GM12874 (cell line): Measurements from ENCODE around the gene TOMM22.

Experiments used
- CTCF ChIP-seq: IDR thresholded peaks from 2 replicates; pipeline ENCODE4 v1.5.1; 2011; ENCODE audit warnings: low read depth, mild to moderate bottlenecking, control low read depth, low read length, moderate library complexity; ENCODE audit not compliant: insufficient read depth

The TOMM22 gene

GRCh38 chr22:38652859-38653258 is 28.9 kb upstream of the TOMM22 start:
- no peak for TF ChIP-seq CTCF

GRCh38 chr22:38653741-38654140 is 28.0 kb upstream of the TOMM22 start:
- no peak for TF ChIP-seq CTCF

GRCh38 chr22:38655519-38656255 is 26.1 kb upstream of the TOMM22 start:
- no peak for TF ChIP-seq CTCF

GRCh38 chr22:38656256-38657044 is 25.3 kb upstream of the TOMM22 start, which contains the start of the genes CBY1 and FAM227A:
Gene CBY1, plus strand, starts transcription at chr22:38656638. Its CDS starts 11,417 bp downstream, at chr22:38668055.
Gene FAM227A, minus strand, starts transcription at chr22:38656392. Its CDS starts 6,224 bp downstream, at chr22:38650168.
- TF ChIP-seq CTCF, result no peak

- TF ChIP-seq CTCF, result no peak
These were observed 24.5 kb upstream of the TOMM22 start for GRCh38 chr22:38657045-38657909.

- TF ChIP-seq CTCF, result no peak
These were observed 6.9 kb upstream of the TOMM22 start for GRCh38 chr22:38674888-38675287.

- no peak for TF ChIP-seq CTCF
These were observed 5.9 kb upstream of the TOMM22 start for GRCh38 chr22:38675833-38676232.
